ENCODE results near the gene CHD6. TPM values are rescaled to one million over a fixed set of nuclear protein-coding genes. Genes with fewer than 3 reads are reported as not detected.
A peak's percentile ranks its signal among the peaks of the same experiment; 100 is the strongest.

Gene CHD6
- total RNA-seq, 1 experiment from 2014 or later, result 26.6 TPM

- TF ChIP-seq CTCF (IDR thresholded peaks at IDR 0.05 in 2 of 3, conservative IDR thresholded peaks at IDR 0.05 in 1 of 3; ENCODE audit: borderline replicate concordance in 1 of 3, insufficient read depth in 1 of 3, low read depth in 2 of 3, low read length in 2 of 3) (no peak), FOSL1 (IDR thresholded peaks at IDR 0.05; ENCODE audit: low read depth) (no peak), EZH2phosphoT487 (IDR thresholded peaks at IDR 0.05; ENCODE audit: borderline replicate concordance) (no peak), SRF (IDR thresholded peaks at IDR 0.05; ENCODE audit: low read depth) (no peak)
These were observed 17.1 kb downstream of the CHD6 start (continued) for GRCh38 chr20:41600926-41601631.

GRCh38 chr20:41599699-41600104 is 18.5 kb downstream of the CHD6 start:
- CTCF ChIA-PET, result no interaction called here
- Histone ChIP-seq H2AFZ (ENCODE audit: low read depth, low read length, poor library complexity, severe bottlenecking) (no peak overlapping the region), H3K4me3 (replicated peaks in 1 of 2; ENCODE audit: low read depth in 1 of 2, low read length in 2 of 2) (no peak overlapping the region), H3K27ac (ENCODE audit: low read depth, low read length) (no peak overlapping the region), H3K9ac (ENCODE audit: low read length) (no peak overlapping the region), H3K27me3 (ENCODE audit: insufficient read depth, low read length) (no peaks in the 10 kb centered on the region), H3K36me3 (ENCODE audit: control insufficient read depth in 1 of 2, insufficient read depth in 2 of 2, low read length in 2 of 2) (no peaks in the 10 kb centered on the region), H4K20me1 (ENCODE audit: insufficient read depth) (no peaks in the 10 kb centered on the region), H3K4me2 (ENCODE audit: low read length) (no peak overlapping the region), H3K9me3 (ENCODE audit: control insufficient read depth in 1 of 2, insufficient read depth in 1 of 2, low read depth in 1 of 2, low read length in 2 of 2) (peaks cover 15 to 26% of the 10 kb centered on the region in 2 experiments; a peak in 2 of 4 replicates), H3K9me2 (ENCODE audit: insufficient read depth) (no peaks in the 10 kb centered on the region), H3K79me2 (ENCODE audit: insufficient read depth, low read length) (peaks cover 20% of the 10 kb centered on the region; the same call in 1 of the 2 replicates), H3K4me1 (ENCODE audit: control insufficient read depth in 1 of 2, insufficient read depth in 2 of 2, low read length in 2 of 2) (no peaks in the 10 kb centered on the region)
- BruUV-seq (replicated peaks), result no TSS peak
- intact Hi-C loops (cut with micrococcal nuclease), result no loop called here
- RAD21 ChIA-PET (ENCODE audit: low non-redundant PET in 1 of 2, low total read pairs in 2 of 2, uncharacterized antibody in 2 of 2, unreplicated experiment in 2 of 2), result no interaction called here
- DNase-seq (ENCODE audit: low read depth, low spot score) (no peak), ATAC-seq (no peak)
- POLR2A ChIA-PET, result no interaction called here
- TF ChIP-seq RAD21 (IDR thresholded peaks at IDR 0.05; ENCODE audit: low read depth) (no peak), ZFX (IDR thresholded peaks at IDR 0.05) (no peak), YY1 (IDR thresholded peaks at IDR 0.05; ENCODE audit: extremely low read depth, insufficient replicate concordance, low read depth, low read length) (no peak), SIN3A (IDR thresholded peaks at IDR 0.05; ENCODE audit: low read depth) (no peak), CEBPB (IDR thresholded peaks at IDR 0.05; ENCODE audit: low read depth) (no peak), TCF7L2 (IDR thresholded peaks at IDR 0.05; ENCODE audit: borderline replicate concordance, extremely low read depth, insufficient read depth, insufficient read length) (no peak), SP1 (IDR thresholded peaks at IDR 0.05; ENCODE audit: low read depth) (no peak), CBX3 (IDR thresholded peaks at IDR 0.05; ENCODE audit: low read depth) (peak; percentile 82; the same call in 1 of the 2 replicates), SRF (IDR thresholded peaks at IDR 0.05; ENCODE audit: low read depth) (no peak)

Measured in HCT116 (cell line).